PC-9 (cell line): ENCODE results near the gene ADAMTS2. TPM values are rescaled to one million over a fixed set of nuclear protein-coding genes. Genes with fewer than 3 reads are reported as not detected.
"Not testable (repeated sequence)": the region's sequence is repeated elsewhere in the genome, so short reads cannot be mapped to it uniquely, and the experiment has no call there.

Experiments used
- BruUV-seq: library from RNA; stranded (reverse); fragments of 400-500 nt; replicated peaks from 2 replicates; lab custom pipeline; 2021; lab: Mats Ljungman, UMichigan
- CTCF ChIA-PET: fragments of 300-600 bp; sonication (Branson Sonifier 250); formaldehyde crosslinking; loops from one replicate; lab custom pipeline; 2022; ENCODE audit warnings: antibody characterized with exemption; lab: Charles Lee
- POLR2A ChIA-PET: fragments of 300-600 bp; sonication (Branson Sonifier 250); formaldehyde crosslinking; loops from one replicate; lab custom pipeline; 2022; ENCODE audit warnings: antibody characterized with exemption; ENCODE audit not compliant: unreplicated experiment; lab: Charles Lee
- DNase-seq, 2 experiments: peaks; one replicate each; pipeline versions ENCODE4 v3.0.0 to v3.0.0-alpha.2; 2015 to 2022; ENCODE audit warnings: mixed read lengths in 1 of 2
- H2AFZ ChIP-seq: fragments of 200-600 bp; sonication (generic); 2 replicates; pipeline ENCODE4 v1.8.1; 2017; ENCODE audit warnings: antibody characterized with exemption
- H3F3A ChIP-seq: fragments of 200-600 bp; sonication (generic); 2 replicates; pipeline ENCODE4 v1.8.1; 2017; ENCODE audit warnings: antibody characterized with exemption, mild to moderate bottlenecking, low read depth; ENCODE audit not compliant: insufficient read depth
- H3K27ac ChIP-seq: fragments of 200-600 bp; sonication (generic); 2 replicates; pipeline ENCODE4 v1.6.1; 2016; ENCODE audit warnings: mixed run types
- H3K27me3 ChIP-seq: fragments of 200-600 bp; sonication (generic); 2 replicates; pipeline ENCODE4 v1.6.1; 2016; ENCODE audit warnings: low read depth, mixed run types; ENCODE audit not compliant: insufficient read depth
- H3K36me3 ChIP-seq: fragments of 200-600 bp; sonication (generic); 2 replicates; pipeline ENCODE4 v1.6.1; 2016; ENCODE audit warnings: low read depth, mixed run types
- H3K4me1 ChIP-seq: fragments of 200-600 bp; sonication (generic); replicated peaks from 2 replicates; pipeline ENCODE4 v1.6.1; 2016; ENCODE audit warnings: mixed run types; ENCODE audit not compliant: insufficient read depth
- H3K4me2 ChIP-seq: fragments of 200-600 bp; sonication (generic); 2 replicates; pipeline ENCODE4 v1.6.1; 2017; ENCODE audit warnings: mixed run types
- H3K4me3 ChIP-seq: fragments of 200-600 bp; sonication (generic); 2 replicates; pipeline ENCODE4 v1.6.1; 2016; ENCODE audit warnings: mixed run types
- H3K79me2 ChIP-seq: fragments of 200-600 bp; sonication (generic); 2 replicates; pipeline ENCODE4 v1.6.1; 2017; ENCODE audit warnings: low read depth, mixed run types
- H3K9me2 ChIP-seq: fragments of 200-600 bp; sonication (generic); 2 replicates; pipeline ENCODE4 v1.8.1; 2017; ENCODE audit warnings: mild to moderate bottlenecking; ENCODE audit not compliant: insufficient read depth
- H3K9me3 ChIP-seq: fragments of 200-600 bp; sonication (generic); 2 replicates; pipeline ENCODE4 v1.8.1; 2016; ENCODE audit warnings: low read depth; ENCODE audit not compliant: insufficient read depth
- H4K20me1 ChIP-seq: fragments of 200-600 bp; sonication (generic); 2 replicates; pipeline ENCODE4 v1.8.1; 2017; ENCODE audit not compliant: insufficient read depth
- CTCF ChIP-seq: fragments of 200-600 bp; sonication (generic); conservative IDR thresholded peaks from 2 replicates; pipeline ENCODE4 v1.6.1; 2017; ENCODE audit warnings: mixed run types, antibody characterized with exemption, mild to moderate bottlenecking, moderate library complexity
- EZH2 ChIP-seq: fragments of 200-600 bp; sonication (generic); IDR thresholded peaks from 2 replicates; pipeline ENCODE4 v1.8.0; 2017; ENCODE audit warnings: antibody characterized with exemption, low read depth
- intact Hi-C: fragments of 100-400 bp; cut with micrococcal nuclease; formaldehyde crosslinking; loops from one replicate; pipeline ENCODE4 v1.10.0; 2022; ENCODE audit not compliant: unreplicated experiment
- total RNA-seq: library from RNA; stranded (reverse); gene quantifications from 2 replicates; pipeline ENCODE4 v1.2.3, GENCODE V29; 2021

Gene ADAMTS2
- total RNA-seq, 1 experiment from 2014 or later = not detected

- Histone ChIP-seq H3K27ac (no peak overlapping the region), H2AFZ (no peak overlapping the region), H3K36me3 (no peaks in the 10 kb centered on the region), H3K4me2 (no peak overlapping the region), H3K4me1 (no peaks in the 10 kb centered on the region), H3K27me3 (peaks cover 89% of the 10 kb centered on the region), H4K20me1 (no peaks in the 10 kb centered on the region), H3K9me2 (no peaks in the 10 kb centered on the region), H3K9me3 (no peaks in the 10 kb centered on the region), H3K4me3 (no peak overlapping the region), H3F3A (no peaks in the 10 kb centered on the region), H3K79me2 (no peaks in the 10 kb centered on the region)
- DNase-seq = no peak
- no TSS peak for BruUV-seq
- CTCF ChIA-PET = no interaction called here
- no peak for TF ChIP-seq EZH2
- no peak for TF ChIP-seq CTCF
- POLR2A ChIA-PET = no interaction called here
- intact Hi-C loops = no loop called here
These were observed 19.8 kb downstream of the ADAMTS2 start for GRCh38 chr5:179325296-179326031.

- no peaks in the 10 kb centered on the region for H3K36me3 ChIP-seq
- H3F3A ChIP-seq = no peaks in the 10 kb centered on the region
- H4K20me1 ChIP-seq = no peaks in the 10 kb centered on the region
- H3K4me2 ChIP-seq = no peak overlapping the region
- no peaks in the 10 kb centered on the region for H3K79me2 ChIP-seq
- POLR2A ChIA-PET = no interaction called here
- BruUV-seq = no TSS peak
- no peak for DNase-seq
- H3K27me3 ChIP-seq = peaks cover 90% of the 10 kb centered on the region
- intact Hi-C loops = no loop called here
- no peak overlapping the region for H3K4me3 ChIP-seq
- no peak for TF ChIP-seq CTCF
- TF ChIP-seq EZH2 = no peak
- H2AFZ ChIP-seq = no peak overlapping the region
- H3K4me1 ChIP-seq = no peaks in the 10 kb centered on the region
- CTCF ChIA-PET = no interaction called here
- H3K9me3 ChIP-seq = no peaks in the 10 kb centered on the region
- H3K27ac ChIP-seq = no peak overlapping the region
- H3K9me2 ChIP-seq = no peaks in the 10 kb centered on the region
These were observed 20.4 kb downstream of the ADAMTS2 start for GRCh38 chr5:179324760-179325295.

DNA sequence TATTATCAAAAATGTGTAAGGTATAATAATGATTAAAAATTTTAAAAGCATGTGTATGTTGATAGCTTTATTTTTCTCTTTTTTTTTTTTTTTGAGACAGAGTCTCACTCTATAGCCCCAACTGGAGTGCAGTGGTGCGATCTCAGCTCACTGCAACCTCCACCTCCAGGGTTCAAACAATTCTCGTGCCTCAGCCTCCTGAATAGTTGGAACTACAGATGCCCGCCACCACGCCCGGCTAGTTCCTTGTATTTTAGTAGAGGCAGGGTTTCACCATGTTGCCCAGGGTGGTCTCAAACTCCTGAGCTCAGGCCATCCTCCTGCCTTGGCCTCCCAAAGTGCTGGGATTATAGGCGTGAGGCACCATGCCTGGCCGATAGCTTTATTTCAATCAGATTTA lies 20.9 kb downstream of the ADAMTS2 start:
- peaks cover 92% of the 10 kb centered on the region for H3K27me3 ChIP-seq
- POLR2A ChIA-PET, H3K4me1 ChIP-seq, H3F3A ChIP-seq, BruUV-seq, DNase-seq, intact Hi-C loops, H3K4me3 ChIP-seq, H3K27ac ChIP-seq, H3K36me3 ChIP-seq, CTCF ChIA-PET, H3K79me2 ChIP-seq, H2AFZ ChIP-seq, H3K9me2 ChIP-seq, H4K20me1 ChIP-seq, H3K9me3 ChIP-seq, H3K4me2 ChIP-seq: not testable (repeated sequence)
